GM18519 (cell line): ENCODE data around the gene PIWIL4.

ENCODE experiments used
- ATAC-seq: cut with Tn5 transposase; IDR thresholded peaks from one replicate; pipeline ENCODE4 v1.9.1; 2021; ENCODE audit warnings: mild to moderate bottlenecking, moderate library complexity; ENCODE audit not compliant: unreplicated experiment, low FRiP score

Gene PIWIL4

GRCh38 chr11:94567181-94567670 lies at the start of gene PIWIL4:
PIWIL4 (plus strand) TSS chr11:94567368; CDS start chr11:94567519, 151 bp downstream.
- no peak for ATAC-seq

DNA sequence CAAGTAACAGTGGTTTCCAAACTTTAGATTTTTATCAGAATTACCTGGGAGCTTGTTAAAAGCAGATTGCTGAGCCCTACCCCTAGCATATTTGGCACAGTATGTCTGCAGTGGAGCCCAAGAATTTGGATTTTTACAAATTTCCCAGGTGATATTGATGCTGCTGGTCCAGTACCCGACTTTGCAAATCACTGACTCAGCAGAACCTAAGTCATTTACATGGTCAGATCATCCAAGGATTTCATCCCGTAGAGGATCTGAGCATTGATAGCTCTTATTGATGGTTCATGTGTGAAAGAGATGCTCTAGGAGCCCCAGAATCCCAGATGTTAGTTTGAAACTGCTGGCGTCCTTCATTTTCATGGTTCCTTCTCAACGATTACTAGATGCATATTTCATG lies 48.9 kb upstream of the PIWIL4 start:
- ATAC-seq, result no peak

GRCh38 chr11:94519478-94520084 lies 47.6 kb upstream of the PIWIL4 start:
- no peak for ATAC-seq

GRCh38 chr11:94521684-94522083 lies 45.5 kb upstream of the PIWIL4 start:
- ATAC-seq, result peak; percentile 56

DNA sequence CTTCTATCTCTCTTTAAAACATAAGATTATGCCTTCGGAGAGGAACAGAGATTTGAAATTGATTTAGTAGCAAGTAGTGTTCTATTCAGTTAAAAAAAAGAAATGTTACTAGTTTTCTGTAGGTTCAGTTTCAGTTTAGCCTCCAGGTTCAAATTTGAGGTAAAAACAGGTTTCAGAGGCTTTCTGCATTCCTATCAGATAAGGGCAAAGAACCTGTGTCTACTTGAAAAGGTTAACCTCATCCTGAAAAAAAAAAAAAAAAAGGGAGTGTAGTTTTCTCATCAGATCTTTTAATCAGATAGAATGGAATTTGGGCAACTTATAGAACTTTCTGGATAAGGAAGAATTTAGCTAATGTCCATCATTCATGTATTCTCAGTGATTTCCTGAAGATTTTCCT lies 42.8 kb upstream of the PIWIL4 start:
- no peak for ATAC-seq

- ATAC-seq, result no peak
Measured at GRCh38 chr11:94525546-94526324, 41.4 kb upstream of the PIWIL4 start.

GRCh38 chr11:94526645-94527438 lies 40.3 kb upstream of the PIWIL4 start:
- ATAC-seq, result no peak

DNA sequence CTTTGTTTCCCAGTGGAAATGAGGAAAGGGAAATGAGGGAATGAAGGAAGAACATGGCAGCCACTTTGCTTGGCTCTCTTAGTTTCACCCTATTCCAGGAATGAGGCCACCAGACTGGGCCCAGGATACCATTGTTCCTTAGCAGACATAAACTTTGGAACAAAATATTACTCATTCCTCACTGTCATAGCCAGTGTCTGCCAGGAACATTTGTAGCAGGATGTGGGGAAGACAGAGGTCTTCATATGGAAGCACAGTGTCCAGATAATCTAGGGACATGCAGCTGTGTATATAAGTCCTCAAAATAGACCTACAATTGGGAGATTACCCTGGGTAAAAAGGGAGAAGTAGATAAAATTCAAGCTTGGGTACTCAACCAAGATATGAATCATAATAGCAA lies 38.6 kb upstream of the PIWIL4 start:
- ATAC-seq, result no peak

GRCh38 chr11:94532211-94532610 lies 35.0 kb upstream of the PIWIL4 start:
- no peak for ATAC-seq

DNA sequence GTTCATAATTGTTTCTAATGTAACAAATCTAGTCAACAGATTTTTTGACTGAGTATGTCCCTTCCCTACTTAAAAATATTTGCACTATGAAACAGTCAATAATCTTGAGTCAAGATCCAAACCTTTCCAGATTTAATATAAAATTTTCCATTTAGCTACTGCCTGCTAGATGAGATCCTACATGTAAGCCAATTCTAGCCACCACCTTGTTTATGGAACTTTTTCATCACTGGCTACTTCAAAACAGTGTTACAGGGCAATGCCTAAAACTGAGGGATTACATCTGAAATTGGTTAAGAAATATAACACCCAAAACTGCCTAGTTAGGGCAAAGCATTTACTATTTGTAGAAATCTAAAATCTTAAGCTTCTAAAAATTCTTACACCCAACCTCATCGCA lies 34.0 kb upstream of the PIWIL4 start:
- ATAC-seq, result no peak

DNA sequence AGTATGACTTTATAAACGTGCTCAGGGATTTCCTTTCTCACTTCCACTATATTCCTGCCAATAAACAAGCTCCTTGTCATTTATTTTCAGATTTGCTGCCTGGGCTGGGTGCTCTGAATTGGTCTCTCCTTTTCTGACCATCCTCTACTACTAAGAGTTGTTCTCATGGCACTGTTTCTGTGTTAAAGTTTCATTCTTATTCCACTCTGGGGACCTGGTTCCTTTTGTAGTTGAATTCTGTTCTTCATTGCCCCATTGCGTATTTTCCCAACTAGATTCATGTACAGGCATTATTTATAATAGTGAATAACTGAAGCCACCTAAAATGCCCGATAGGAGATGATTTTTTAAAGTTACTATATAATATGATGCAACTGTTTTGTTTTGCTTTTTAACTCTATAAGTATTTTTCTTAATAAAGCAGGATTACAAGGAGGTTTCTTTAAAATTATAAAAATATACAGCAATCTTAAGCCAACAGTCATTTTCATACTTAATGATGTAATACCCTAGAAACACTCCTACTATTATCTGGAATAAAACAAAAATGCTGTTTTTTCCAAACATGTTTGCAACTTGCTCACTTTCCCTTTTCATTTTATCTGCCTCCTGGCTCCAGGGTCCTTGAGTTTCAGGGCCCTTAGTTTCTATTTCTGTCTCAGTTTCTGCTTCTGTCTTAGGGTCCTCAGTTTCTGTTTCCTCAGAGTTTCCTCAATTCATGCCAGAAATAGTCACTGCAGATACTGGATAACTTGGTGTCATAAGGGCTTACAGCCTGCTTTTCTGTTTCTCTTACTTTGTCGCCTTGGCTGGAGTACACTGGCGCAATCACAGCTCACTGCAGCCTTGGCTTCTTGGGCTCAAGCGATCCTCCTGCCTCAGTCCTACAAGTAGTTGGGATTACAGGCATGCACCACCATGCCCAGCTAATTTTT lies 33.2 kb upstream of the PIWIL4 start:
- ATAC-seq, result no peak

DNA sequence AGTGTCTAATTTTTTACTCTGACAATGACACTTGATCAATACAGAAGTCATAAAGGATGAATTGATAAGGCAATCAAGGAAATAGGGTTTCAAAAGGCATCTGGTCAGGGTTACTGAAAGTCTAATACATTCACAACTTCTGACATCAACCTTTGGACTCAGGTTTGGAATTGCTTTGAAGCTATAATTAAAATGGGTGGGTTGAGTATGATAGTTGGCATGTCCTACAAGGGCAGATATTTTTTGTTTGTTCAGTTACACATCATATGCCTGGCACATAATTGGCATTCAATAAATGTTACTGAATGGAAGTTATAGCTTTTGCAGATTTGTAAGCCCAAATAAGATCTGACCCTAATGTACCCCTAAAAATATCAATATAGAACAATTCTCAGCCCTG lies 30.8 kb upstream of the PIWIL4 start:
- no peak for ATAC-seq

- ATAC-seq, result no peak
Measured at GRCh38 chr11:94537031-94537600, 30.1 kb upstream of the PIWIL4 start.

DNA sequence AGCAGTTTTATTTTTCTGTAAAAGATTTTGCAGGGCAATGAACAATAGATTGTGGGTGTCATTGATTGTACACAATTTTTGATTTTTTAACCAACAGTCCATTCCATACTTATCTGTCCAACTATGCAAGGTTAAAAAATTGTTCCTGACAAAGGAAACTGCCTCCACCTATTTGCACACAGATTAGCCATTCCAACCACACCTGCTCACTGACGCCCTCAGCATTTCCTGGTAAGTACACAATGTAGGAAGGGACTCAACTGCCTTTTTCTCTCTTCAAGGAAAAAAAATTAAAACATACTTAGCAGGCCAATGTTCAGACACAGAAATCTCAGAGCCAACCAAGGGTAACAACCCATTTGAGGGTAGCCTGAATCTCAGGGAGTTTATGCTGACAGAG lies 27.7 kb upstream of the PIWIL4 start:
- ATAC-seq, result no peak

DNA sequence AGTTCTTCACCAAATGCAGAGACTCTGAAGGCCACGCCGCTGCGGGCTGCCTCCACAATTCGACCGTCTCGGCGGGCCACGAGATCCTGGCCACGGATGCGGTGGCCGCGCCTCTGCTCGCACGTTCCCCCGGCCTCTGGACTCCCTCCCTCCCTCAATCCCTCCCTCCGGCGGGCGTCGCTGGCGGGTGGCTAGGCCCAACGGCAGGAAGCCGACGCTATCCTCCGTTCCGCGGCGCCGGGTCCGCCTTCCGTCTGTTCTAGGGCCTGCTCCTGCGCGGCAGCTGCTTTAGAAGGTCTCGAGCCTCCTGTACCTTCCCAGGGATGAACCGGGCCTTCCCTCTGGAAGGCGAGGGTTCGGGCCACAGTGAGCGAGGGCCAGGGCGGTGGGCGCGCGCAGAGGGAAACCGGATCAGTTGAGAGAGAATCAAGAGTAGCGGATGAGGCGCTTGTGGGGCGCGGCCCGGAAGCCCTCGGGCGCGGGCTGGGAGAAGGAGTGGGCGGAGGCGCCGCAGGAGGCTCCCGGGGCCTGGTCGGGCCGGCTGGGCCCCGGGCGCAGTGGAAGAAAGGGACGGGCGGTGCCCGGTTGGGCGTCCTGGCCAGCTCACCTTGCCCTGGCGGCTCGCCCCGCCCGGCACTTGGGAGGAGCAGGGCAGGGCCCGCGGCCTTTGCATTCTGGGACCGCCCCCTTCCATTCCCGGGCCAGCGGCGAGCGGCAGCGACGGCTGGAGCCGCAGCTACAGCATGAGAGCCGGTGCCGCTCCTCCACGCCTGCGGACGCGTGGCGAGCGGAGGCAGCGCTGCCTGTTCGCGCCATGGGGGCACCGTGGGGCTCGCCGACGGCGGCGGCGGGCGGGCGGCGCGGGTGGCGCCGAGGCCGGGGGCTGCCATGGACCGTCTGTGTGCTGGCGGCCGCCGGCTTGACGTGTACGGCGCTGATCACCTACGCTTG lies 23.2 kb upstream of the PIWIL4 start, which contains the start of gene FUT4:
Gene FUT4 (plus strand): TSS at position 227 of the 951 bp plus-strand sequence. CDS start 213 bp downstream, at position 440.
- peak; percentile 82 for ATAC-seq

GRCh38 chr11:94544646-94545263 lies 22.4 kb upstream of the PIWIL4 start:
- ATAC-seq, result no peak

DNA sequence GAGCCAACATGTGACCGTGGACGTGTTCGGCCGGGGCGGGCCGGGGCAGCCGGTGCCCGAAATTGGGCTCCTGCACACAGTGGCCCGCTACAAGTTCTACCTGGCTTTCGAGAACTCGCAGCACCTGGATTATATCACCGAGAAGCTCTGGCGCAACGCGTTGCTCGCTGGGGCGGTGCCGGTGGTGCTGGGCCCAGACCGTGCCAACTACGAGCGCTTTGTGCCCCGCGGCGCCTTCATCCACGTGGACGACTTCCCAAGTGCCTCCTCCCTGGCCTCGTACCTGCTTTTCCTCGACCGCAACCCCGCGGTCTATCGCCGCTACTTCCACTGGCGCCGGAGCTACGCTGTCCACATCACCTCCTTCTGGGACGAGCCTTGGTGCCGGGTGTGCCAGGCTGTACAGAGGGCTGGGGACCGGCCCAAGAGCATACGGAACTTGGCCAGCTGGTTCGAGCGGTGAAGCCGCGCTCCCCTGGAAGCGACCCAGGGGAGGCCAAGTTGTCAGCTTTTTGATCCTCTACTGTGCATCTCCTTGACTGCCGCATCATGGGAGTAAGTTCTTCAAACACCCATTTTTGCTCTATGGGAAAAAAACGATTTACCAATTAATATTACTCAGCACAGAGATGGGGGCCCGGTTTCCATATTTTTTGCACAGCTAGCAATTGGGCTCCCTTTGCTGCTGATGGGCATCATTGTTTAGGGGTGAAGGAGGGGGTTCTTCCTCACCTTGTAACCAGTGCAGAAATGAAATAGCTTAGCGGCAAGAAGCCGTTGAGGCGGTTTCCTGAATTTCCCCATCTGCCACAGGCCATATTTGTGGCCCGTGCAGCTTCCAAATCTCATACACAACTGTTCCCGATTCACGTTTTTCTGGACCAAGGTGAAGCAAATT lies 21.7 kb upstream of the PIWIL4 start:
- no peak for ATAC-seq
